Keratinocyte (primary cell): Measurements from ENCODE around the gene POLE.

Experiments used
- EZH2 ChIP-seq: IDR thresholded peaks from one replicate; pipeline ENCODE4 v1.6.1; 2012; ENCODE audit warnings: inconsistent platforms, mild to moderate bottlenecking, low read length, moderate library complexity
- TF ChIP-seq, protein P1 (sequence below), 3 experiments: IDR thresholded peaks in 1 of 3; conservative IDR thresholded peaks in 1 of 3; optimal IDR thresholded peaks in 1 of 3; 2 replicates in 2 of 3; 3 replicates in 1 of 3; pipeline versions ENCODE3 to v1.5.1; 2011; ENCODE audit warnings: low read length in 3 of 3, mild to moderate bottlenecking in 3 of 3, moderate library complexity in 2 of 3, control low read depth in 1 of 3, inconsistent platforms in 1 of 3; ENCODE audit not compliant: insufficient read depth in 2 of 3; ENCODE audit errors: extremely low read depth in 1 of 3

DNA sequence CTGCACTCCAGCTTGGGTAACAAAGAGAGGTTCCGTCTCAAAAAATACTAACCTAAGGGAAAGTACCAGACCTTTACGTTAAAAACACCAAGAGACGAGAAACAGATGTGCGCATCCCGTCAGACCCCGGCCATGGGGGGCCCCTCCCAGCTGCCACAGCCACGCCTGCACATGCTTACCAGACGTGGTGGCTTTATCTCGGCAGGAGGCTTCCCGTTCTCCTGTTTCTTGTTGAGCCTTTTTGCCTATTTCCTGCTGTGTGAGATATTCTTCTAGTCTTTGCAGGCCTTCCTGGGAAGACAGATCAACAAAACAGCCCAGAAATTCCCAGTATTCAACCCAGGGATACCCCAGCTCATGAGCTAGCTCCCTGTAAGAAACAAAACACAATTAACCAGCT, 47.1 kb upstream of the POLE start:
- no peak for TF ChIP-seq EZH2
- TF ChIP-seq, protein P1, sequence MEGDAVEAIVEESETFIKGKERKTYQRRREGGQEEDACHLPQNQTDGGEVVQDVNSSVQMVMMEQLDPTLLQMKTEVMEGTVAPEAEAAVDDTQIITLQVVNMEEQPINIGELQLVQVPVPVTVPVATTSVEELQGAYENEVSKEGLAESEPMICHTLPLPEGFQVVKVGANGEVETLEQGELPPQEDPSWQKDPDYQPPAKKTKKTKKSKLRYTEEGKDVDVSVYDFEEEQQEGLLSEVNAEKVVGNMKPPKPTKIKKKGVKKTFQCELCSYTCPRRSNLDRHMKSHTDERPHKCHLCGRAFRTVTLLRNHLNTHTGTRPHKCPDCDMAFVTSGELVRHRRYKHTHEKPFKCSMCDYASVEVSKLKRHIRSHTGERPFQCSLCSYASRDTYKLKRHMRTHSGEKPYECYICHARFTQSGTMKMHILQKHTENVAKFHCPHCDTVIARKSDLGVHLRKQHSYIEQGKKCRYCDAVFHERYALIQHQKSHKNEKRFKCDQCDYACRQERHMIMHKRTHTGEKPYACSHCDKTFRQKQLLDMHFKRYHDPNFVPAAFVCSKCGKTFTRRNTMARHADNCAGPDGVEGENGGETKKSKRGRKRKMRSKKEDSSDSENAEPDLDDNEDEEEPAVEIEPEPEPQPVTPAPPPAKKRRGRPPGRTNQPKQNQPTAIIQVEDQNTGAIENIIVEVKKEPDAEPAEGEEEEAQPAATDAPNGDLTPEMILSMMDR (optimal IDR thresholded peaks at IDR 0.05 in 1 of 3, IDR thresholded peaks at IDR 0.05 in 1 of 3, conservative IDR thresholded peaks at IDR 0.05 in 1 of 3; ENCODE audit: extremely low read depth in 1 of 3, insufficient read depth in 2 of 3, low read length in 3 of 3) = no peak
